Spleen (tissue), 3 donors: ENCODE results near the gene MYOZ2.

ENCODE experiments used
- POLR2A ChIP-seq, 3 donors: fragments of 450-650 bp; IDR thresholded peaks; one replicate each; pipeline ENCODE4 v1.5.1; 2017; ENCODE audit warnings: antibody characterized with exemption in 3 of 3, mild to moderate bottlenecking in 1 of 3
- POLR2AphosphoS5 ChIP-seq, 3 donors: sonication (generic); formaldehyde crosslinking; IDR thresholded peaks; one replicate each; pipeline ENCODE4 v1.5.1; 2017; ENCODE audit warnings: antibody characterized with exemption in 3 of 3

- no peak for TF ChIP-seq POLR2A (IDR thresholded peaks at IDR 0.05)
- TF ChIP-seq POLR2AphosphoS5 (IDR thresholded peaks at IDR 0.05): no peak
Measured at GRCh38 chr4:119116021-119116420, 19.6 kb upstream of the MYOZ2 start.
